Testis (tissue), 3 donors: Measurements from ENCODE around the gene ANO6. TPM values are rescaled to one million over a fixed set of nuclear protein-coding genes. Genes with fewer than 3 reads are reported as not detected.

ENCODE experiments used
- DNase-seq: peaks from one replicate; pipeline ENCODE4 v3.0.0-alpha.2; 2019
- H3K27ac ChIP-seq, 2 donors: fragments of 200-600 bp; sonication (generic); one replicate each; pipeline ENCODE4 v1.5.1; 2019
- H3K27me3 ChIP-seq: fragments of 200-600 bp; sonication (generic); one replicate; pipeline ENCODE4 v1.5.1; 2019
- H3K36me3 ChIP-seq: fragments of 200-600 bp; sonication (generic); one replicate; pipeline ENCODE4 v1.5.1; 2017; ENCODE audit warnings: low read depth; ENCODE audit errors: missing control alignments
- H3K4me1 ChIP-seq: fragments of 200-600 bp; sonication (generic); one replicate; pipeline ENCODE4 v1.5.1; 2019
- H3K4me3 ChIP-seq, 2 donors: fragments of 200-600 bp; sonication (generic); one replicate each; pipeline ENCODE4 v1.5.1; 2017 to 2019
- H3K9me3 ChIP-seq: fragments of 200-600 bp; sonication (generic); one replicate; pipeline ENCODE4 v1.5.1; 2017
- POLR2A ChIP-seq: fragments of 450-650 bp; IDR thresholded peaks from one replicate; pipeline ENCODE4 v1.6.1; 2017; ENCODE audit warnings: antibody characterized with exemption, mild to moderate bottlenecking, moderate library complexity
- WGBS, 2 donors: methylation state at CpG; one replicate each; pipeline ENCODE4 v1.1.5; 2018; 5-methylcytosine and 5-hydroxymethylcytosine counted together
- intact Hi-C: fragments of 100-400 bp; cut with DNase I; formaldehyde crosslinking; loops from one replicate; pipeline ENCODE4 v1.15.1; 2023; ENCODE audit warnings: low total_unique reads
- polyA plus RNA-seq: library from polyadenylated mRNA; stranded (reverse); fragments of 350-450 nt; fragmentation: Illumina TruSeq; extraction: RNeasy Lipid Tissue Mini Kit (QIAGEN cat#74804); gene quantifications from one replicate; pipeline ENCODE4 v1.2.3, GENCODE V29; 2014; ENCODE audit warnings: low read depth, low replicate concordance; ENCODE audit not compliant: insufficient read depth
- total RNA-seq, 2 donors: library from RNA; depleted of rRNA; stranded (reverse); fragments of >200 nt; gene quantifications; one replicate each; pipeline ENCODE4 v1.2.3, GENCODE V29; 2016
- TF ChIP-seq, protein P1 (sequence below), 3 experiments: fragments of 450-650 bp in 2 of 3; fragments of 200-600 bp in 1 of 3; sonication (generic) in 1 of 3; IDR thresholded peaks; one replicate each; pipeline ENCODE4 v1.5.1; 2016 to 2019; ENCODE audit warnings: antibody characterized with exemption in 3 of 3, mild to moderate bottlenecking in 2 of 3, moderate library complexity in 1 of 3

Gene ANO6
- total and polyA plus RNA-seq, 3 donors from 2014 or later: 33.1 to 75.7 (median 58.0) TPM

GRCh38 chr12:45434094-45434493 is 218.2 kb downstream of the ANO6 start:
- no peaks in the 10 kb centered on the region for H3K36me3 ChIP-seq
- no peak overlapping the region for H3K4me3 ChIP-seq
- DNase-seq: no peak
- H3K27me3 ChIP-seq: no peaks in the 10 kb centered on the region
- 90 to 92% methylated on average over 7 of the region's 7 CpGs for WGBS, 2 donors
- intact Hi-C loops: no loop called here
- no peaks in the 10 kb centered on the region for H3K4me1 ChIP-seq
- H3K9me3 ChIP-seq: no peaks in the 10 kb centered on the region
- H3K27ac ChIP-seq: no peak overlapping the region
- TF ChIP-seq, protein P1, sequence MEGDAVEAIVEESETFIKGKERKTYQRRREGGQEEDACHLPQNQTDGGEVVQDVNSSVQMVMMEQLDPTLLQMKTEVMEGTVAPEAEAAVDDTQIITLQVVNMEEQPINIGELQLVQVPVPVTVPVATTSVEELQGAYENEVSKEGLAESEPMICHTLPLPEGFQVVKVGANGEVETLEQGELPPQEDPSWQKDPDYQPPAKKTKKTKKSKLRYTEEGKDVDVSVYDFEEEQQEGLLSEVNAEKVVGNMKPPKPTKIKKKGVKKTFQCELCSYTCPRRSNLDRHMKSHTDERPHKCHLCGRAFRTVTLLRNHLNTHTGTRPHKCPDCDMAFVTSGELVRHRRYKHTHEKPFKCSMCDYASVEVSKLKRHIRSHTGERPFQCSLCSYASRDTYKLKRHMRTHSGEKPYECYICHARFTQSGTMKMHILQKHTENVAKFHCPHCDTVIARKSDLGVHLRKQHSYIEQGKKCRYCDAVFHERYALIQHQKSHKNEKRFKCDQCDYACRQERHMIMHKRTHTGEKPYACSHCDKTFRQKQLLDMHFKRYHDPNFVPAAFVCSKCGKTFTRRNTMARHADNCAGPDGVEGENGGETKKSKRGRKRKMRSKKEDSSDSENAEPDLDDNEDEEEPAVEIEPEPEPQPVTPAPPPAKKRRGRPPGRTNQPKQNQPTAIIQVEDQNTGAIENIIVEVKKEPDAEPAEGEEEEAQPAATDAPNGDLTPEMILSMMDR (IDR thresholded peaks at IDR 0.05): no peak
- TF ChIP-seq POLR2A: no peak

- no peak for TF ChIP-seq POLR2A
- TF ChIP-seq, protein P1 (IDR thresholded peaks at IDR 0.05): no peak
- H3K27me3 ChIP-seq: no peaks in the 10 kb centered on the region
- H3K4me3 ChIP-seq: no peak overlapping the region
- H3K9me3 ChIP-seq: no peaks in the 10 kb centered on the region
- no peak overlapping the region for H3K27ac ChIP-seq
- 92 to 97% methylated on average over 3 of the region's 3 CpGs for WGBS, 2 donors
- no peaks in the 10 kb centered on the region for H3K4me1 ChIP-seq
- intact Hi-C loops: no loop called here
- DNase-seq: no peak
- H3K36me3 ChIP-seq: no peaks in the 10 kb centered on the region
These were observed 220.2 kb downstream of the ANO6 start for GRCh38 chr12:45435945-45436710.

GRCh38 chr12:45439039-45439438 is 223.1 kb downstream of the ANO6 start:
- DNase-seq: no peak
- no peak overlapping the region for H3K27ac ChIP-seq
- no peaks in the 10 kb centered on the region for H3K36me3 ChIP-seq
- no peaks in the 10 kb centered on the region for H3K27me3 ChIP-seq
- H3K4me1 ChIP-seq: no peaks in the 10 kb centered on the region
- no peaks in the 10 kb centered on the region for H3K9me3 ChIP-seq
- intact Hi-C loops: no loop called here
- TF ChIP-seq, protein P1 (IDR thresholded peaks at IDR 0.05): no peak
- 85 to 89% methylated on average over 3 to 4 of the region's 4 CpGs for WGBS, 2 donors
- no peak overlapping the region for H3K4me3 ChIP-seq

DNA sequence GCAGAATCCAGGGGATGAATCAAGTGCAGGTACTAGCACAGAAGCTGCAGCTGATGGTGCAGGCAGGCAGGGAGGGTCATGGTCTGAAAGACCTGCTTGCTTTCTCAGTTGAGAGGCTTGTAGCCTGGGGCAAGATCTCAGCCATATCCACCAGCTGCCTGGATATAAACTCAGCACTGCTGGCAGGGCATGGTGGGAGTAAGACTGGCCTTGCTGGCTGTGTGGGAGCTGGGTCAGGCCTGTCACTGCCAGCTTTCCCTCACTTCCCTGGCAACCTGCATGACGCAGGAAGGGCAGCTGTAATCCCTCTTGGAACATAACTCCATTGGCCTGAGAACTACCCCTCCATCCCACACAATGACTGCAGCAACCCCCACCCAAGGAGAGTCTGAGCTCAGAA is 230.1 kb downstream of the ANO6 start:
- peak; percentile 60 for DNase-seq
- TF ChIP-seq POLR2A: no peak
- TF ChIP-seq, protein P1 (IDR thresholded peaks at IDR 0.05): no peak
- Histone ChIP-seq H3K4me3 (no peak overlapping the region), H3K27ac (no peak overlapping the region), H3K36me3 (no peaks in the 10 kb centered on the region), H3K9me3 (no peaks in the 10 kb centered on the region), H3K27me3 (no peaks in the 10 kb centered on the region), H3K4me1 (no peaks in the 10 kb centered on the region)
- intact Hi-C loops: no loop called here
- 50 to 83% methylated on average over 1 of the region's 1 CpG for WGBS, 2 donors

DNA sequence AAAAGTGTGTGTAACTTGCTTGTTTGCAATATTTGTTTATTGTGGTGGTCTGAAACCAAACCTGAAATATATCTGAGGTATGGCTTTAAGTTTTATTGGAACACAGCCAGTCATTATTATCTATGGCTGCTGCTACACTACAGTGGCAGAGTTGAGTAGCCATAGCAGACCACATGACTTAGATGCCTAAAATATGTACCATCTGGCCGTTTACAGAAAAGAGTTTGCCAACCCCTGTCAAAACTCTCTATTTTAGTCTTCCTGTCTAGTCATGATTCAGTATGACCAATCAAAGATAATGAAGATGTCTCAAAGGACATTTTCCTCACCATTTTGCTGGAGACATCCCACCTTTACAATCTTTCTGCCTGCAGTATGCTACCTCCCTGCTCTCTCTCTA is 242.3 kb downstream of the ANO6 start:
- Histone ChIP-seq H3K27me3 (no peaks in the 10 kb centered on the region), H3K36me3 (no peaks in the 10 kb centered on the region), H3K4me1 (no peaks in the 10 kb centered on the region), H3K27ac (no peak overlapping the region), H3K9me3 (no peaks in the 10 kb centered on the region), H3K4me3 (no peak overlapping the region)
- 55 to 59% methylated on average over 1 of the region's 1 CpG for WGBS, 2 donors
- no peak for DNase-seq
- no peak for TF ChIP-seq POLR2A
- TF ChIP-seq, protein P1 (IDR thresholded peaks at IDR 0.05): no peak
- intact Hi-C loops: no loop called here
